HEK293 (cell line): ENCODE data around the gene COG8.

Experiments
- BCL11A ChIP-seq: fragments of 450-650 bp; formaldehyde crosslinking; IDR thresholded peaks from 2 replicates; pipeline ENCODE4 v1.5.1; 2016; ENCODE audit warnings: low read depth, missing biosample characterization, missing genetic modification characterization
- REPIN1 ChIP-seq: fragments of 450-650 bp; formaldehyde crosslinking; IDR thresholded peaks from 2 replicates; pipeline ENCODE4 v1.5.1; 2017; ENCODE audit warnings: missing biosample characterization, missing genetic modification characterization, low read depth
- SP2 ChIP-seq: fragments of 450-650 bp; formaldehyde crosslinking; IDR thresholded peaks from 2 replicates; pipeline ENCODE4 v1.5.1; 2016; ENCODE audit warnings: missing biosample characterization, missing genetic modification characterization
- TCF7L2 ChIP-seq: IDR thresholded peaks from 2 replicates; pipeline ENCODE4 v1.6.1; 2011; ENCODE audit warnings: low read depth, mild to moderate bottlenecking, inconsistent platforms, low read length, moderate library complexity, borderline replicate concordance
- ZBTB48 ChIP-seq: fragments of 450-650 bp; formaldehyde crosslinking; IDR thresholded peaks from 2 replicates; pipeline ENCODE4 v1.5.1; 2016; ENCODE audit warnings: missing biosample characterization, missing genetic modification characterization
- ZBTB7A ChIP-seq: fragments of 450-650 bp; formaldehyde crosslinking; IDR thresholded peaks from 2 replicates; pipeline ENCODE4 v1.5.1; 2016; ENCODE audit warnings: low read depth, missing biosample characterization, missing genetic modification characterization
- ZNF121 ChIP-seq: fragments of 450-650 bp; formaldehyde crosslinking; IDR thresholded peaks from 2 replicates; pipeline ENCODE4 v1.5.1; 2016; ENCODE audit warnings: missing biosample characterization, missing genetic modification characterization
- ZNF23 ChIP-seq: fragments of 450-650 bp; formaldehyde crosslinking; IDR thresholded peaks from 2 replicates; pipeline ENCODE4 v1.5.1; 2016; ENCODE audit warnings: missing biosample characterization, missing genetic modification characterization, borderline replicate concordance
- ZNF571 ChIP-seq: fragments of 450-650 bp; formaldehyde crosslinking; IDR thresholded peaks from 2 replicates; pipeline ENCODE4 v1.5.0; 2017; ENCODE audit warnings: missing biosample characterization, missing genetic modification characterization
- ZNF830 ChIP-seq: fragments of 450-650 bp; IDR thresholded peaks from 2 replicates; pipeline ENCODE4 v1.5.0; 2018; ENCODE audit warnings: missing biosample characterization, missing genetic modification characterization, low read depth, mild to moderate bottlenecking, moderate library complexity
- ZNF843 ChIP-seq: fragments of 450-650 bp; formaldehyde crosslinking; IDR thresholded peaks from 2 replicates; pipeline ENCODE4 v1.5.1; 2016; ENCODE audit warnings: missing biosample characterization, missing genetic modification characterization
- TF ChIP-seq, protein P1 (sequence below): fragments of 450-650 bp; formaldehyde crosslinking; IDR thresholded peaks from 2 replicates; pipeline ENCODE4 v1.5.1; 2016; ENCODE audit warnings: missing biosample characterization, missing genetic modification characterization
- TF ChIP-seq, protein P2 (sequence below): fragments of 450-650 bp; formaldehyde crosslinking; IDR thresholded peaks from 2 replicates; pipeline ENCODE4 v1.5.1; 2016; ENCODE audit warnings: missing biosample characterization, missing genetic modification characterization

DNA sequence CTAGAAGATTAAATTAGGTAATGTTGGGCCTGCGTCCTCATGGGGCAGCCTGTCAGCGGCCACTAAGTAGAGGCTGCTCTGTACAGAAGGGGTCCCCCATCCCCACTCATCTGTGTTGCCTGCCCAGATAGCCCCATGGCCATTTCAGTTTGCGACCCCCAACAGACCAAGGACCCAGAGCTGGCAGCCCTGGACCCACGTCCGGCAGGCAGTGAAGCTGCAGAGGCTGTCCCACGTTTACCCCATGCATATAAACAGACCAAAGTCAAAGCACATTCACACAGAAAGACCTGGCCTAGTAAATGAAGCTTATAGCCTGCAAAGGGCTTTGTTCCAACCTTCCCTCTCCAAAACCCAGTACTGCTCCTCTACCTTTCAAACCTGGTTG is 13.6 kb downstream of the COG8 start:
- TF ChIP-seq, protein P1, sequence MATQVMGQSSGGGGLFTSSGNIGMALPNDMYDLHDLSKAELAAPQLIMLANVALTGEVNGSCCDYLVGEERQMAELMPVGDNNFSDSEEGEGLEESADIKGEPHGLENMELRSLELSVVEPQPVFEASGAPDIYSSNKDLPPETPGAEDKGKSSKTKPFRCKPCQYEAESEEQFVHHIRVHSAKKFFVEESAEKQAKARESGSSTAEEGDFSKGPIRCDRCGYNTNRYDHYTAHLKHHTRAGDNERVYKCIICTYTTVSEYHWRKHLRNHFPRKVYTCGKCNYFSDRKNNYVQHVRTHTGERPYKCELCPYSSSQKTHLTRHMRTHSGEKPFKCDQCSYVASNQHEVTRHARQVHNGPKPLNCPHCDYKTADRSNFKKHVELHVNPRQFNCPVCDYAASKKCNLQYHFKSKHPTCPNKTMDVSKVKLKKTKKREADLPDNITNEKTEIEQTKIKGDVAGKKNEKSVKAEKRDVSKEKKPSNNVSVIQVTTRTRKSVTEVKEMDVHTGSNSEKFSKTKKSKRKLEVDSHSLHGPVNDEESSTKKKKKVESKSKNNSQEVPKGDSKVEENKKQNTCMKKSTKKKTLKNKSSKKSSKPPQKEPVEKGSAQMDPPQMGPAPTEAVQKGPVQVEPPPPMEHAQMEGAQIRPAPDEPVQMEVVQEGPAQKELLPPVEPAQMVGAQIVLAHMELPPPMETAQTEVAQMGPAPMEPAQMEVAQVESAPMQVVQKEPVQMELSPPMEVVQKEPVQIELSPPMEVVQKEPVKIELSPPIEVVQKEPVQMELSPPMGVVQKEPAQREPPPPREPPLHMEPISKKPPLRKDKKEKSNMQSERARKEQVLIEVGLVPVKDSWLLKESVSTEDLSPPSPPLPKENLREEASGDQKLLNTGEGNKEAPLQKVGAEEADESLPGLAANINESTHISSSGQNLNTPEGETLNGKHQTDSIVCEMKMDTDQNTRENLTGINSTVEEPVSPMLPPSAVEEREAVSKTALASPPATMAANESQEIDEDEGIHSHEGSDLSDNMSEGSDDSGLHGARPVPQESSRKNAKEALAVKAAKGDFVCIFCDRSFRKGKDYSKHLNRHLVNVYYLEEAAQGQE = no peak
- TF ChIP-seq SP2 (tag by site-specific recombination) (no peak), ZNF23 (tag by site-specific recombination) (no peak), ZBTB48 (no peak), ZNF830 (tag by site-specific recombination) (no peak), ZBTB7A (tag by site-specific recombination) (no peak), ZNF121 (tag by site-specific recombination) (no peak), TCF7L2 (no peak), REPIN1 (tag by site-specific recombination) (no peak), ZNF843 (tag by site-specific recombination) (no peak), BCL11A (tag by site-specific recombination) (no peak), ZNF571 (tag by site-specific recombination) (no peak)
- TF ChIP-seq, protein P2, sequence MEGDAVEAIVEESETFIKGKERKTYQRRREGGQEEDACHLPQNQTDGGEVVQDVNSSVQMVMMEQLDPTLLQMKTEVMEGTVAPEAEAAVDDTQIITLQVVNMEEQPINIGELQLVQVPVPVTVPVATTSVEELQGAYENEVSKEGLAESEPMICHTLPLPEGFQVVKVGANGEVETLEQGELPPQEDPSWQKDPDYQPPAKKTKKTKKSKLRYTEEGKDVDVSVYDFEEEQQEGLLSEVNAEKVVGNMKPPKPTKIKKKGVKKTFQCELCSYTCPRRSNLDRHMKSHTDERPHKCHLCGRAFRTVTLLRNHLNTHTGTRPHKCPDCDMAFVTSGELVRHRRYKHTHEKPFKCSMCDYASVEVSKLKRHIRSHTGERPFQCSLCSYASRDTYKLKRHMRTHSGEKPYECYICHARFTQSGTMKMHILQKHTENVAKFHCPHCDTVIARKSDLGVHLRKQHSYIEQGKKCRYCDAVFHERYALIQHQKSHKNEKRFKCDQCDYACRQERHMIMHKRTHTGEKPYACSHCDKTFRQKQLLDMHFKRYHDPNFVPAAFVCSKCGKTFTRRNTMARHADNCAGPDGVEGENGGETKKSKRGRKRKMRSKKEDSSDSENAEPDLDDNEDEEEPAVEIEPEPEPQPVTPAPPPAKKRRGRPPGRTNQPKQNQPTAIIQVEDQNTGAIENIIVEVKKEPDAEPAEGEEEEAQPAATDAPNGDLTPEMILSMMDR = no peak
